Esophagus squamous epithelium (tissue), 4 donors: ENCODE results near the gene FSTL4.

Source experiments
- POLR2A ChIP-seq, 4 donors: fragments of 450-650 bp; IDR thresholded peaks; one replicate each; pipeline ENCODE4 v1.6.1; 2017; ENCODE audit warnings: antibody characterized with exemption in 4 of 4, mild to moderate bottlenecking in 4 of 4, moderate library complexity in 3 of 4
- TF ChIP-seq, protein P1 (sequence below), 6 experiments: fragments of 450-650 bp in 4 of 6; fragments of 200-600 bp in 2 of 6; sonication (generic) in 2 of 6; IDR thresholded peaks; one replicate each; pipeline ENCODE4 v1.5.1; 2016 to 2019; ENCODE audit warnings: antibody characterized with exemption in 6 of 6, mild to moderate bottlenecking in 4 of 6, moderate library complexity in 4 of 6

DNA sequence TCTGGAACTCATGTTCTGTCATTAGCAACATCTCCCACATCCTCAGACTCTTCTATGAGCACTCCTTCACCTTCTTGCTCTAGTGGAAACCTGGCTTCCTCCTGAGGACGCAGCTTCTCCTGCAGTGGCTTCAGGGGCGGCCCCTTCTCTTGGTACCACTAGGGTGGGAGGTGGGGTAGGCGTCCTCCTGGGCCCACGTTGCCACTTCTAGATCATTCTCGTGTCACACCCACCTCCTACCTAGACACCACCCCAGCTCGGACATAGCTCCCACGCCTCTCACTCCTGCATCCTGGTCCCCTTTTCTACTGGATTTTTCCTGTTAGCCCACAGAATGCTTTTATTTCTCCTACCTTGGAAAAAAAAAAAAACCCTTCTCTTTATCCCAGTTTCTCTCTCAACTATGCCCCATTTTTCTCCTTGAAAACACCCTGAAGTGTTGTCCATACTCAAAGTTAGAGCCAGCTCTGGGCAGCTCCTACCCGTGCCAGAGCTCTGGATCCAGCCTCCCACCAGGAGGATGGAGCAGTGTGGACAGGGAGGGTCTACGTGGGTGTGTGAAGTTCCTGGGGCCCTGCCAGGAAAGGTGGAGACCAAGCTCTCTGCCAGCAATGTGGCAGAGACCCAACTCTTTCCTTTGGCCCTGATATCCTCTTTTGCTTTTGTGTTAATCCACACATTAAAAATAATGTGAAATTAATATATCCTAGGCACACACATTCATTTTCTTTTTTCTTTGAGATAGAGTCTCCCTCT lies 381.3 kb downstream of the FSTL4 start:
- TF ChIP-seq, protein P1, sequence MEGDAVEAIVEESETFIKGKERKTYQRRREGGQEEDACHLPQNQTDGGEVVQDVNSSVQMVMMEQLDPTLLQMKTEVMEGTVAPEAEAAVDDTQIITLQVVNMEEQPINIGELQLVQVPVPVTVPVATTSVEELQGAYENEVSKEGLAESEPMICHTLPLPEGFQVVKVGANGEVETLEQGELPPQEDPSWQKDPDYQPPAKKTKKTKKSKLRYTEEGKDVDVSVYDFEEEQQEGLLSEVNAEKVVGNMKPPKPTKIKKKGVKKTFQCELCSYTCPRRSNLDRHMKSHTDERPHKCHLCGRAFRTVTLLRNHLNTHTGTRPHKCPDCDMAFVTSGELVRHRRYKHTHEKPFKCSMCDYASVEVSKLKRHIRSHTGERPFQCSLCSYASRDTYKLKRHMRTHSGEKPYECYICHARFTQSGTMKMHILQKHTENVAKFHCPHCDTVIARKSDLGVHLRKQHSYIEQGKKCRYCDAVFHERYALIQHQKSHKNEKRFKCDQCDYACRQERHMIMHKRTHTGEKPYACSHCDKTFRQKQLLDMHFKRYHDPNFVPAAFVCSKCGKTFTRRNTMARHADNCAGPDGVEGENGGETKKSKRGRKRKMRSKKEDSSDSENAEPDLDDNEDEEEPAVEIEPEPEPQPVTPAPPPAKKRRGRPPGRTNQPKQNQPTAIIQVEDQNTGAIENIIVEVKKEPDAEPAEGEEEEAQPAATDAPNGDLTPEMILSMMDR (IDR thresholded peaks at IDR 0.05), result no peak
- TF ChIP-seq POLR2A (IDR thresholded peaks at IDR 0.05), result no peak
